ENCODE results near the gene DHX30. TPM values are rescaled to one million over a fixed set of nuclear protein-coding genes. Genes with fewer than 3 reads are reported as not detected.

The DHX30 gene
- polyA plus RNA-seq, 1 donor (not counting 4 experiments of a cell fraction or from before 2014, with no cell fraction given) = 28.3 TPM

DNA sequence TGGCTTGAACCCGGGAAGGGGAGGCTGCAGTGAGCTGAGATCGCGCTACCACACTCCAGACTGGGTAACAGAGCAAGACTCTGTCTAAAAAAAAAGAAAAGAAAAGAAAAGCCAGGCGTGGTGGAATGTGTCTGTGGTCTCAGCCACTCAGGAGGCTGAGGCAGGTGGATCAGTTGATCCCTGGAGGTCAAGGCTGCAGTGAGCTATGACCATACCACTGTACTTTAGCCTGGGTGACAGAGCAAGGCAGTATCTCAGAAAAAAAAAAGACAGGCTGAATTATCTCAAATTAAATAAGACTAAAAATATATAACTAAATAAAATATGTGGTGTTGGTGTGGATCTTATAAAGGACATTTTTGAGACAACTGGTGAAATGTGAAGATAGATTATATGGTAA, 41.9 kb upstream of the DHX30 start:
- TF ChIP-seq EZH2 (IDR thresholded peaks at IDR 0.05; ENCODE audit: low read length) (no peak), CTCF (optimal IDR thresholded peaks at IDR 0.05 in 1 of 3, IDR thresholded peaks at IDR 0.05 in 1 of 3, conservative IDR thresholded peaks at IDR 0.05 in 1 of 3; ENCODE audit: extremely low read depth in 1 of 3, insufficient read depth in 2 of 3, low read length in 3 of 3) (no peak)
- dilution Hi-C loops (cut with MboI; ENCODE audit: extremely low pct_ligation_motif_present, low sequenced_read_pairs) = no loop called here
- H3K79me2 ChIP-seq (ENCODE audit: control insufficient read depth, insufficient read depth, low read length) = peaks cover 63% of the 10 kb centered on the region
- no peak overlapping the region for H3K4me2 ChIP-seq (ENCODE audit: control insufficient read depth, extremely low read depth, insufficient read depth, low read depth, low read length)
- H3K9me1 ChIP-seq (ENCODE audit: control insufficient read depth, extremely low read depth, insufficient read depth, low read length) = no peaks in the 10 kb centered on the region
- H3K4me3 ChIP-seq (ENCODE audit: control insufficient read depth in 2 of 3, extremely low read depth in 1 of 3, insufficient read depth in 2 of 3, low read depth in 1 of 3, low read length in 3 of 3) = no peak overlapping the region
- peaks cover 4% of the 10 kb centered on the region for H4K20me1 ChIP-seq (ENCODE audit: control insufficient read depth, extremely low read depth, insufficient read depth, low read length)
- H3K9me3 ChIP-seq (ENCODE audit: control insufficient read depth, low read depth, low read length) = no peaks in the 10 kb centered on the region
- FAIRE-seq (no peak), DNase-seq (ENCODE audit: low read depth, low spot score) (no peak)
- H3K9ac ChIP-seq (ENCODE audit: control insufficient read depth, extremely low read depth, insufficient read depth, low read length) = no peak overlapping the region
- no peak overlapping the region for H2AFZ ChIP-seq (ENCODE audit: control insufficient read depth, low read length)
- H3K27me3 ChIP-seq (ENCODE audit: control insufficient read depth, extremely low read depth, insufficient read depth, low read length) = no peaks in the 10 kb centered on the region
- H3K27ac ChIP-seq (ENCODE audit: control insufficient read depth, insufficient read depth, low read length) = no peak overlapping the region
- H3K4me1 ChIP-seq (ENCODE audit: control insufficient read depth, extremely low read depth, insufficient read depth, low read length) = no peaks in the 10 kb centered on the region
- peaks cover 0 to 1% of the 10 kb centered on the region in 2 experiments for H3K36me3 ChIP-seq (ENCODE audit: control insufficient read depth in 2 of 2, extremely low read depth in 1 of 2, insufficient read depth in 2 of 2, low read length in 2 of 2)

DNA sequence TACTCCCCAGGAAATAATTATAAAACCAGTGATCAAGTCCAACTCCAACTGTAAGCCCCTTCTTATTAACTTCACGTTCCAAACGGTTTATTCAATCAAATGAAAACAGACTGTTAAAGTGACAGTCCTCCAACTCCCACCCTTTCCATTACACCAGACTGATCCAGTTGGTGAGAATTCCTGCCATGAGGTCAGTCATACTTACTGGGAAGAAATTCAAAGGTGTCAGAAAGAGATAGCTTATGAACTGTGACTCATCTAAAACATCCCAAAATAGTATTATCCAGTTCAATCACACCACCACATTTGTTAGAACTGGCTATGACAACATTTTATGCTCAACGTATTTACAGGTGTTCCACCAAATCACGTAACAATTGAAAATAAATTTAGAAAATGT, 40.7 kb upstream of the DHX30 start:
- TF ChIP-seq CTCF (optimal IDR thresholded peaks at IDR 0.05 in 1 of 3, IDR thresholded peaks at IDR 0.05 in 1 of 3, conservative IDR thresholded peaks at IDR 0.05 in 1 of 3; ENCODE audit: extremely low read depth in 1 of 3, insufficient read depth in 2 of 3, low read length in 3 of 3) (no peak), EZH2 (IDR thresholded peaks at IDR 0.05; ENCODE audit: low read length) (no peak)
- Histone ChIP-seq H3K9ac (ENCODE audit: control insufficient read depth, extremely low read depth, insufficient read depth, low read length) (no peak overlapping the region), H3K9me3 (ENCODE audit: control insufficient read depth, low read depth, low read length) (no peaks in the 10 kb centered on the region), H3K4me2 (ENCODE audit: control insufficient read depth, extremely low read depth, insufficient read depth, low read depth, low read length) (no peak overlapping the region), H3K36me3 (ENCODE audit: control insufficient read depth in 2 of 2, extremely low read depth in 1 of 2, insufficient read depth in 2 of 2, low read length in 2 of 2) (peaks cover 0 to 1% of the 10 kb centered on the region in 2 experiments), H2AFZ (ENCODE audit: control insufficient read depth, low read length) (no peak overlapping the region), H3K4me1 (ENCODE audit: control insufficient read depth, extremely low read depth, insufficient read depth, low read length) (no peaks in the 10 kb centered on the region), H3K79me2 (ENCODE audit: control insufficient read depth, insufficient read depth, low read length) (peaks cover 59% of the 10 kb centered on the region), H3K27ac (ENCODE audit: control insufficient read depth, insufficient read depth, low read length) (no peak overlapping the region), H4K20me1 (ENCODE audit: control insufficient read depth, extremely low read depth, insufficient read depth, low read length) (no peaks in the 10 kb centered on the region), H3K27me3 (ENCODE audit: control insufficient read depth, extremely low read depth, insufficient read depth, low read length) (no peaks in the 10 kb centered on the region), H3K4me3 (ENCODE audit: control insufficient read depth in 2 of 3, extremely low read depth in 1 of 3, insufficient read depth in 2 of 3, low read depth in 1 of 3, low read length in 3 of 3) (no peak overlapping the region), H3K9me1 (ENCODE audit: control insufficient read depth, extremely low read depth, insufficient read depth, low read length) (no peaks in the 10 kb centered on the region)
- dilution Hi-C loops (cut with MboI; ENCODE audit: extremely low pct_ligation_motif_present, low sequenced_read_pairs) = no loop called here
- DNase-seq (ENCODE audit: low read depth, low spot score) (no peak), FAIRE-seq (no peak)
